ENCODE measurements around the gene LOXL3.

Gene LOXL3

DNA sequence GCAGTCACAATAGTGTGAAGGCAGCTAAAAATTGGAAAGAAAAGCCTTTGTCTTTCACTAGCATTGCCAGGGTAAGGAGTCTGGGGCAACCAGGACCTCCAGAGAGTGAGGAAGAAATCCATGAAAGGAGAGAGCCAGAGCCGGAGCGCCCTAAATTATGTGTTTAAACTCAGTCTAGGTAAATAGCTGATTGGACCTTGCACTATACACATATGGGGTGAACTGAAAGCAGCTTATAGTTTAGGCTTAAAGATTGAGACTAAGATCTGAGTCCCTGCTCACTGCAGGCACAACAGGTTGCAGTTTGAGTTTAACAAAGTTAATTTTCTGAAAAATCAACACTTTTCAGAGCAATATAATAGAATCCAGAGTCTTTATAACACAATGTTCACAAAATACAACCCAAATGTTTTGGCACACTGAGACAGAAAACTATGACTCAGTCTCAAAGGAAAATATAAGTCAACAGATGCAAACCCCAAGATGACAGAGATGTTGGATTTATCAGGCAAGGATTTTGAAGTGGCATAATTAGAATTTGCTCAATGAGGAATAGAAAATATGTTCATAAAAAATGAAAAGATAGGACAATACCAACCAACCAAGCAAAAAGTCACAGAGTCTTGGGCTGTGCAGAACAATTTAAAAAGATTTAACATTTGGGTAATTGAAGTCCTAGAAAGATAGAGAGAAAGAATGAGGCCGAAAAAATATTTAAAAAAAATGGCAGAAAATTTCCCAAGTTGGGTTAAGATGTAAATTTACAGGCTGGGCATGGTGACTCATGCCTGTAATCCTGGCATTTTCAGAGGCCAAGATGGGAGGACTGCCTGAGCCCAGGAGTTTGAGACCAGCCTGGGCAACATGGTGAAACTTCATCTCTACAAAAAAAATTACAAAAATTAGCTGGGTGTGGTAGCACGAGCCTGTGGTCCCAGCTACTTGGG, 40.4 kb upstream of the LOXL3 start:
- Histone ChIP-seq H3K4me3 (replicated peaks; ENCODE audit: low read depth, low read length) (no peak overlapping the region), H3K27me3 (replicated peaks; ENCODE audit: control insufficient read depth, insufficient read depth, low read length) (no peaks in the 10 kb centered on the region), H3K36me3 (ENCODE audit: control insufficient read depth, insufficient read depth, low read length) (no peaks in the 10 kb centered on the region)
- no peak for DNase-seq (ENCODE audit: extremely low read depth, insufficient read length)
- TF ChIP-seq, protein P1, sequence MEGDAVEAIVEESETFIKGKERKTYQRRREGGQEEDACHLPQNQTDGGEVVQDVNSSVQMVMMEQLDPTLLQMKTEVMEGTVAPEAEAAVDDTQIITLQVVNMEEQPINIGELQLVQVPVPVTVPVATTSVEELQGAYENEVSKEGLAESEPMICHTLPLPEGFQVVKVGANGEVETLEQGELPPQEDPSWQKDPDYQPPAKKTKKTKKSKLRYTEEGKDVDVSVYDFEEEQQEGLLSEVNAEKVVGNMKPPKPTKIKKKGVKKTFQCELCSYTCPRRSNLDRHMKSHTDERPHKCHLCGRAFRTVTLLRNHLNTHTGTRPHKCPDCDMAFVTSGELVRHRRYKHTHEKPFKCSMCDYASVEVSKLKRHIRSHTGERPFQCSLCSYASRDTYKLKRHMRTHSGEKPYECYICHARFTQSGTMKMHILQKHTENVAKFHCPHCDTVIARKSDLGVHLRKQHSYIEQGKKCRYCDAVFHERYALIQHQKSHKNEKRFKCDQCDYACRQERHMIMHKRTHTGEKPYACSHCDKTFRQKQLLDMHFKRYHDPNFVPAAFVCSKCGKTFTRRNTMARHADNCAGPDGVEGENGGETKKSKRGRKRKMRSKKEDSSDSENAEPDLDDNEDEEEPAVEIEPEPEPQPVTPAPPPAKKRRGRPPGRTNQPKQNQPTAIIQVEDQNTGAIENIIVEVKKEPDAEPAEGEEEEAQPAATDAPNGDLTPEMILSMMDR (IDR thresholded peaks at IDR 0.05; ENCODE audit: insufficient read depth, low read length, poor library complexity, severe bottlenecking): no peak

DNA sequence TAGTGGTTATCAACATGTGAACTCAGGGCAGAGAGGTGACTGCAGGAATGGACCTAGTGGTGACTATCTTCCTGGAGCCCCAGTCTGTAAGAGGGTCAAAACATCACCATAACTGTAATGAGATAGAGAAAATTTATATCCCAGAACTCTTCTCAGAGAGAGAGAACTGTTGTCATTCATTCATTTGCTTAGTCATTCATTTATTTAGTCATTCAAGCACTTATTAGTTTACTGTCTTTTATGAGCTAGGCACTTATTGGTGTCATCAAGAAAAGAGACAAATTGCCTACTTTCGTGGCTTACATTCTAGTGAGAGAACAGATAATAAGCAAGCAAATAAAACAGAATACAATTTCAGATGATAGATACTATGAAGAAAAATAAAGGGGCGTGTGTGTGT, 34.9 kb upstream of the LOXL3 start:
- Histone ChIP-seq H3K27me3 (replicated peaks; ENCODE audit: control insufficient read depth, insufficient read depth, low read length) (no peaks in the 10 kb centered on the region), H3K4me3 (replicated peaks; ENCODE audit: low read depth, low read length) (no peak overlapping the region), H3K36me3 (ENCODE audit: control insufficient read depth, insufficient read depth, low read length) (no peaks in the 10 kb centered on the region)
- DNase-seq (ENCODE audit: extremely low read depth, insufficient read length): no peak
- TF ChIP-seq, protein P1 (IDR thresholded peaks at IDR 0.05; ENCODE audit: insufficient read depth, low read length, poor library complexity, severe bottlenecking): no peak

DNA sequence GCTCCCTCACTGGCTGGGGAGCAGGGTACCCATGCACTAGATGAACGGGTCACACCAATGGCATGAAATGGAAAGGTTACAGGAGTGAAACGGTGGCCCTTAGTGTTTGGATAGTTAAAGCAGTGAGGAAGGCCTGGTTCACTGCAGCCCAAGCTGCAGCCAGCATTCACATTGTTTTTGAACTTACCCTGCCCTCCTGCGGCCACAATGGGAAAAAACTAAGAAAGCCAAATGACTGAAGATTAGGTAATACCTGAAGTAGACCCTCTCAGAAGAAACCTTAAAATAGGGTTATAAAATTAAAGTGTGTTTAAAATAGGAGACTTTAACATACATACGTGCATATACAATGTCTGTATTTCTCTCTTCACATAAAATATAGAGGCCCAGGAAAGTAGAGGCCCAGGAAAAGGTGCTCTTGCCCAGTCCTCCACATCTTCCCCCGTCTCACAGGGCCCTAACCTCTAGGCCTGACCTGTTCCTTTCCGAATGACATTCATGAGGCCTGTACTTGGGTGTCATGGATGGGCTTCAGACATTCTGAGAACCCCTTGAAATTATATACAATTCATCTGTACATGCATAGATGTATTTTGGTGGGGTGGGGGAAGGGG, 34.0 kb upstream of the LOXL3 start:
- H3K27me3 ChIP-seq (replicated peaks; ENCODE audit: control insufficient read depth, insufficient read depth, low read length): no peaks in the 10 kb centered on the region
- no peak overlapping the region for H3K4me3 ChIP-seq (replicated peaks; ENCODE audit: low read depth, low read length)
- TF ChIP-seq, protein P1 (IDR thresholded peaks at IDR 0.05; ENCODE audit: insufficient read depth, low read length, poor library complexity, severe bottlenecking): peak; percentile 73
- peak; percentile 50 for DNase-seq (ENCODE audit: extremely low read depth, insufficient read length)
- H3K36me3 ChIP-seq (ENCODE audit: control insufficient read depth, insufficient read depth, low read length): no peaks in the 10 kb centered on the region

DNA sequence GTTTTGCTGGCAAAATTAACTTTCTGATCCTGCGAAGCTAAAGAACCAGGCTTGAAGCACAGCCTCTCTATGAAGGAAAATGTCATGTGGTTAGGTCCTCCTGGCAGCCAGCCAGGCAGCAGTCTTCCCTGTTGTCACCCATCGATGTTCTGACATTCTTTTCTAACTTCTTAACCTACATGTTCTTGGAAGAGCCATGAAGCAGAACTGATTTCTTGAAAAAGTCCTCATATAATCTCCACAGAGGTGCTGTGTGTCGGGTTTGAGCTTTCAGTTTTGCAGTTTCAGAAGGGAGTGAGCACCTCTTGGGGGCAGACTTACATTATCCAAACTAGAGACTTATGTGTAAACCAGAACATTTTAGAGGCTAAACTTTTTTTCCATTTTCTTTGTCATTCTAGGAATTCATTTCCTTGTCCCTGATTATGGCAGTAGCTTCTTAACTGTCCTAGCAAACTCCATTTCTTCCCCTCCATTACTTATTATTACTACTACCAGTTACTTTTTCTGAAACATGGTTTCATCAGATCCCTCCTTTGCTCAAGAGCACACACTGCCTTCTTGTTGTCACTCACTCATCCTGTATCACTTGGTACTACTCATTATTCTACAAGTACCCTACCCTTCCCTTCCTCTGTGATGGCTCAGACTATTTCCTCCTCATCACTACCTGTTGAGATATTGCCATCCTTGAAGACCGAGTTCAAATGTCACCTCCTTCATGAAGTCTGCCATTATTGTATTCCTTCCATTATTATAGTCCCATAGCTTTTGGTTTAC, 31.9 kb upstream of the LOXL3 start:
- Histone ChIP-seq H3K27me3 (replicated peaks; ENCODE audit: control insufficient read depth, insufficient read depth, low read length) (no peaks in the 10 kb centered on the region), H3K36me3 (ENCODE audit: control insufficient read depth, insufficient read depth, low read length) (no peaks in the 10 kb centered on the region), H3K4me3 (replicated peaks; ENCODE audit: low read depth, low read length) (peak overlapping the region; percentile 5; the same call in 1 of the 2 replicates)
- no peak for DNase-seq (ENCODE audit: extremely low read depth, insufficient read length)
- TF ChIP-seq, protein P1 (IDR thresholded peaks at IDR 0.05; ENCODE audit: insufficient read depth, low read length, poor library complexity, severe bottlenecking): peak; percentile 36

DNA sequence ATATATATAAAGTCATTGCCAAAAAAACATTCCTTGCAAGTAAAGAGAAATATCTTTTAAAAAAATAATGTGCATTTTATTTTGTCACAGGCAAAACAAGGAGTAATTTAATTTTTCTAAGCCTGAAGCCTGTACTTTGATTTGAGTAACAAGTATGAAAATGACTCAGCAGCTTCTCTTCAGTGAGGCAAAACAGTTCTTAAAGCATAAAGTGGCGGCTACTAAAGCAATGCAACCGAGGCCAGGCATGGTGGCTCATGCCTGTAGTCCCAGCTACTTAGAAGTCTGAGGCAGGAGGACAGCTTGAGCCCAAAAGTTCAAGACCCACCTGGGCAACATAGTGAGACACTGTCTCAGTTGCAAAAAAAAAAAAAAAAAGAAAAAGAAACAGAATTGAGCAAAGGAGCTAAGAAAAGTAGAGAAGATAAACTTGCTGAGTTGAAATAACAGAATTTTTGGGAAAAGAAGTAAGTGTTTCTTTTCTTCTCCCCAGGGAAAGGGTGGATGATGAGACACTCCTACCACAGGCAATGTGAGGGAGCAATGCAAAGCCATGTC, 30.4 kb upstream of the LOXL3 start:
- DNase-seq (ENCODE audit: extremely low read depth, insufficient read length): peak; percentile 57
- TF ChIP-seq, protein P1 (IDR thresholded peaks at IDR 0.05; ENCODE audit: insufficient read depth, low read length, poor library complexity, severe bottlenecking): no peak
- Histone ChIP-seq H3K4me3 (replicated peaks; ENCODE audit: low read depth, low read length) (no peak overlapping the region), H3K36me3 (ENCODE audit: control insufficient read depth, insufficient read depth, low read length) (no peaks in the 10 kb centered on the region), H3K27me3 (replicated peaks; ENCODE audit: control insufficient read depth, insufficient read depth, low read length) (no peaks in the 10 kb centered on the region)
